Keratinocyte (primary cell): Measurements from ENCODE around the gene FGF22. TPM values are rescaled to one million over a fixed set of nuclear protein-coding genes. Genes with fewer than 3 reads are reported as not detected.

ENCODE experiments used
- DNase-seq: peaks from one replicate; pipeline ENCODE4 v3.0.0-alpha.2; 2011; ENCODE audit warnings: low read depth, missing footprints, low spot score
- FAIRE-seq: peaks from 2 replicates; lab custom pipeline; 2011; peaks lifted over from hg19 to GRCh38; lab: Jason Lieb, UNC
- H2AFZ ChIP-seq: 2 replicates; pipeline ENCODE4 v1.6.0; 2012; ENCODE audit warnings: low read length, control low read depth, inconsistent platforms; ENCODE audit not compliant: control insufficient read depth
- H3K27ac ChIP-seq: 2 replicates; pipeline ENCODE4 v1.5.1; 2011; ENCODE audit warnings: low read length; ENCODE audit not compliant: control insufficient read depth, insufficient read depth
- H3K27me3 ChIP-seq: 3 replicates; pipeline ENCODE4 v1.6.0; 2011; ENCODE audit warnings: low read length; ENCODE audit not compliant: control insufficient read depth, insufficient read depth; ENCODE audit errors: extremely low read depth
- H3K36me3 ChIP-seq, 2 experiments: 2 replicates in 1 of 2; 3 replicates in 1 of 2; pipeline ENCODE4 v1.5.1; 2011; ENCODE audit warnings: low read length in 2 of 2, mild to moderate bottlenecking in 1 of 2; ENCODE audit not compliant: control insufficient read depth in 2 of 2, insufficient read depth in 2 of 2; ENCODE audit errors: extremely low read depth in 1 of 2
- H3K4me1 ChIP-seq: 3 replicates; pipeline ENCODE4 v1.5.1; 2011; ENCODE audit warnings: low read length; ENCODE audit not compliant: control insufficient read depth, insufficient read depth; ENCODE audit errors: extremely low read depth
- H3K4me2 ChIP-seq: 3 replicates; pipeline ENCODE4 v1.6.0; 2011; ENCODE audit warnings: low read depth, low read length; ENCODE audit not compliant: control insufficient read depth, insufficient read depth; ENCODE audit errors: extremely low read depth
- H3K4me3 ChIP-seq, 3 experiments: fragments of 200-600 bp in 1 of 3; sonication (generic) in 1 of 3; 2 replicates in 2 of 3; 3 replicates in 1 of 3; pipeline ENCODE4 v1.5.1; 2011 to 2016; ENCODE audit warnings: low read length in 3 of 3, mild to moderate bottlenecking in 3 of 3, control low read depth in 2 of 3, inconsistent platforms in 1 of 3, low read depth in 1 of 3, mixed read lengths in 1 of 3, mixed run types in 1 of 3, moderate library complexity in 1 of 3; ENCODE audit not compliant: control insufficient read depth in 2 of 3, insufficient read depth in 2 of 3; ENCODE audit errors: extremely low read depth in 1 of 3
- H3K79me2 ChIP-seq: 2 replicates; pipeline ENCODE4 v1.6.0; 2012; ENCODE audit warnings: low read length; ENCODE audit not compliant: control insufficient read depth, insufficient read depth
- H3K9ac ChIP-seq: 3 replicates; pipeline ENCODE4 v1.6.0; 2011; ENCODE audit warnings: low read length; ENCODE audit not compliant: control insufficient read depth, insufficient read depth; ENCODE audit errors: extremely low read depth
- H3K9me1 ChIP-seq: 3 replicates; pipeline ENCODE4 v1.6.0; 2011; ENCODE audit warnings: low read length; ENCODE audit not compliant: control insufficient read depth, insufficient read depth; ENCODE audit errors: extremely low read depth
- H3K9me3 ChIP-seq: 2 replicates; pipeline ENCODE4 v1.5.1; 2012; ENCODE audit warnings: low read depth, low read length; ENCODE audit not compliant: control insufficient read depth
- H4K20me1 ChIP-seq: 3 replicates; pipeline ENCODE4 v1.6.0; 2011; ENCODE audit warnings: low read length; ENCODE audit not compliant: control insufficient read depth, insufficient read depth; ENCODE audit errors: extremely low read depth
- CTCF ChIP-seq, 3 experiments: IDR thresholded peaks in 1 of 3; conservative IDR thresholded peaks in 1 of 3; optimal IDR thresholded peaks in 1 of 3; 2 replicates in 2 of 3; 3 replicates in 1 of 3; pipeline versions ENCODE3 to v1.5.1; 2011; ENCODE audit warnings: low read length in 3 of 3, mild to moderate bottlenecking in 3 of 3, moderate library complexity in 2 of 3, control low read depth in 1 of 3, inconsistent platforms in 1 of 3; ENCODE audit not compliant: insufficient read depth in 2 of 3; ENCODE audit errors: extremely low read depth in 1 of 3
- EZH2 ChIP-seq: IDR thresholded peaks from one replicate; pipeline ENCODE4 v1.6.1; 2012; ENCODE audit warnings: inconsistent platforms, mild to moderate bottlenecking, low read length, moderate library complexity
- dilution Hi-C: fragments of 300-500 bp; cut with MboI; formaldehyde crosslinking; loops from one replicate; pipeline ENCODE4 v1.7.0; 2020; ENCODE audit warnings: low sequenced_read_pairs; ENCODE audit not compliant: extremely low pct_ligation_motif_present
- polyA plus RNA-seq, 5 experiments: library from polyadenylated mRNA; depleted of rRNA in 3 of 5; stranded (reverse) in 3 of 5; stranded (forward) in 1 of 5; unstranded in 1 of 5; fragments of >200 nt; gene quantifications; 1 replicate in 1 of 5; 2 replicates in 3 of 5; 3 replicates in 1 of 5; pipeline versions ENCODE4 v1.2.1 to v1.2.3, GENCODE V29; 2011 to 2012; ENCODE audit warnings: missing spikeins in 2 of 5, low read depth in 1 of 5, low replicate concordance in 1 of 5

The FGF22 gene
- polyA plus RNA-seq, 1 donor (not counting 4 experiments of a cell fraction or from before 2014, with no cell fraction given): not detected

- Histone ChIP-seq H3K4me1 (peaks cover 8% of the 10 kb centered on the region), H3K9ac (no peak overlapping the region), H3K9me1 (no peaks in the 10 kb centered on the region), H3K9me3 (no peaks in the 10 kb centered on the region), H3K36me3 (no peaks in the 10 kb centered on the region), H3K27ac (no peak overlapping the region), H2AFZ (no peak overlapping the region), H3K27me3 (peaks cover 52% of the 10 kb centered on the region), H3K4me3 (no peak overlapping the region), H3K4me2 (no peak overlapping the region), H4K20me1 (peaks cover 8% of the 10 kb centered on the region), H3K79me2 (no peaks in the 10 kb centered on the region)
- TF ChIP-seq EZH2 (no peak), CTCF (optimal IDR thresholded peaks at IDR 0.05 in 1 of 3, IDR thresholded peaks at IDR 0.05 in 1 of 3, conservative IDR thresholded peaks at IDR 0.05 in 1 of 3; ENCODE audit: extremely low read depth in 1 of 3, insufficient read depth in 2 of 3, low read length in 3 of 3) (no peak)
- no peak for DNase-seq
- FAIRE-seq: no peak
- dilution Hi-C loops: no loop called here
Observed at GRCh38 chr19:590750-591098, 49.0 kb upstream of the FGF22 start.

GRCh38 chr19:591099-591958, 48.4 kb upstream of the FGF22 start:
- H4K20me1 ChIP-seq: peaks cover 3% of the 10 kb centered on the region
- no peak for DNase-seq
- H3K9me3 ChIP-seq: no peaks in the 10 kb centered on the region
- peak; percentile 61 for TF ChIP-seq EZH2
- TF ChIP-seq CTCF (optimal IDR thresholded peaks at IDR 0.05 in 1 of 3, IDR thresholded peaks at IDR 0.05 in 1 of 3, conservative IDR thresholded peaks at IDR 0.05 in 1 of 3; ENCODE audit: extremely low read depth in 1 of 3, insufficient read depth in 2 of 3, low read length in 3 of 3): no peak
- no peak overlapping the region for H3K9ac ChIP-seq
- H3K27me3 ChIP-seq: peaks cover 52% of the 10 kb centered on the region
- H3K4me2 ChIP-seq: no peak overlapping the region
- no peak overlapping the region for H3K27ac ChIP-seq
- H3K9me1 ChIP-seq: no peaks in the 10 kb centered on the region
- dilution Hi-C loops: no loop called here
- no peak for FAIRE-seq
- no peak overlapping the region for H2AFZ ChIP-seq
- no peak overlapping the region for H3K4me3 ChIP-seq
- peaks cover 8% of the 10 kb centered on the region for H3K4me1 ChIP-seq
- H3K79me2 ChIP-seq: no peaks in the 10 kb centered on the region
- H3K36me3 ChIP-seq: no peaks in the 10 kb centered on the region
